ENCODE results near the gene RTN4.

DNA sequence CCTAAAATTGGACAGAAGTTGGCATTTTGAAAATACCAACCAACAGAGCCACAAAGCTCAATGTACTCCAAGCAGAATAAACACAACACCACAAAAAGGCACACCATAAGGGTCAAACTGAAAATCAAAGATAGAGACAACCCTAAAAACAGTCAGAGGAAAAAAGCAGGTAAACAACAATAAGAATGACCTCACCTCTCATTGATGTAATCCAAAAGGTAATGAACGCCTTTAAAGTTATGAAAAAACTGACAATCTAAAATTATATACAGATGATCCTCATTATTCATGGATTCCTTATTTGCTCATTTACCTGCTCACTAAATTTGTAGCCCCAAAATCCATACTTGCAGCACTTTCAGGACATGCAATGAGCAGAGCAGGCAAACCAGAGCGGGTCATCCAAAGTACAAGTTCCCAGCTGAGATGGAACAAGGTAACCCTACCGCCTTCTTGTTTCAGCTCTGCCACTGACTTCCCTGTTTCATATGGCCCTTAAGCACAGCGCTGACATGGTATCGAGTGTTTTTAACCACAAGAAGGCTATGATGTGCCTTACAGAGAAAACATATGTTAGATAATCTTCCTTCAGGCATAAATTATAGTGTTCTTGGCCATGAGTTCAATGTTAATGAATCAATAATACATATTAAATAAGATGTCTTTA, 17.0 kb downstream of the RTN4 start:
- TF ChIP-seq, protein P1, sequence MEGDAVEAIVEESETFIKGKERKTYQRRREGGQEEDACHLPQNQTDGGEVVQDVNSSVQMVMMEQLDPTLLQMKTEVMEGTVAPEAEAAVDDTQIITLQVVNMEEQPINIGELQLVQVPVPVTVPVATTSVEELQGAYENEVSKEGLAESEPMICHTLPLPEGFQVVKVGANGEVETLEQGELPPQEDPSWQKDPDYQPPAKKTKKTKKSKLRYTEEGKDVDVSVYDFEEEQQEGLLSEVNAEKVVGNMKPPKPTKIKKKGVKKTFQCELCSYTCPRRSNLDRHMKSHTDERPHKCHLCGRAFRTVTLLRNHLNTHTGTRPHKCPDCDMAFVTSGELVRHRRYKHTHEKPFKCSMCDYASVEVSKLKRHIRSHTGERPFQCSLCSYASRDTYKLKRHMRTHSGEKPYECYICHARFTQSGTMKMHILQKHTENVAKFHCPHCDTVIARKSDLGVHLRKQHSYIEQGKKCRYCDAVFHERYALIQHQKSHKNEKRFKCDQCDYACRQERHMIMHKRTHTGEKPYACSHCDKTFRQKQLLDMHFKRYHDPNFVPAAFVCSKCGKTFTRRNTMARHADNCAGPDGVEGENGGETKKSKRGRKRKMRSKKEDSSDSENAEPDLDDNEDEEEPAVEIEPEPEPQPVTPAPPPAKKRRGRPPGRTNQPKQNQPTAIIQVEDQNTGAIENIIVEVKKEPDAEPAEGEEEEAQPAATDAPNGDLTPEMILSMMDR (IDR thresholded peaks at IDR 0.05) = no peak
- TF ChIP-seq POLR2A (IDR thresholded peaks at IDR 0.05) (no peak), POLR2AphosphoS5 (IDR thresholded peaks at IDR 0.05; ENCODE audit: insufficient read depth in 1 of 2, low read depth in 1 of 2) (no peak)
